NCI-H1048 (cell line): ENCODE data around the gene PORCN.
"Not testable (repeated sequence)": the region's sequence is repeated elsewhere in the genome, so short reads cannot be mapped to it uniquely, and the experiment has no call there.

Experiments used
- DNase-seq: peaks from one replicate; lab custom pipeline; 2025; lab: John Stamatoyannopoulos, UW

Gene PORCN

DNA sequence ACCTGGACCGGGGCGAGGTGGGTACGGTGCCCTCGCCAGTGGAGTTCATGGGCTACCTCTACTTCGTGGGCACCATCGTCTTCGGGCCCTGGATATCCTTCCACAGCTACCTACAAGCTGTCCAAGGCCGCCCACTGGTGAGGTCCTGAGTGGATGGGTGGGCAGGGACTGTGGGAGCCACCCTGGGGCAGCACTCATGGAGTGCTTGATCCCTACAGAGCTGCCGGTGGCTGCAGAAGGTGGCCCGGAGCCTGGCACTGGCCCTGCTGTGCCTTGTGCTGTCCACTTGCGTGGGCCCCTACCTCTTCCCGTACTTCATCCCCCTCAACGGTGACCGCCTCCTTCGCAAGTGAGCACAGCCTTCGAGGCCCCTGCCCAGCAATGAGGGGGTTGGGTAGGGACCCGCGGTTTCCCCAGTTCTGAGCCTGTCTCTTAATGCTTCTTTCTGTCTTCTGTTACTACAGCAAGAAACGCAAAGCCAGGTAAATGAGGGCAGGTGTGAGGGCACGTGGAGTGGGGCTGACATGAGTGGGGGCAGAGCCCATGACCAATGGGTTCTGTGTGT, 3.7 kb downstream of the PORCN start:
- no peak for DNase-seq

DNA sequence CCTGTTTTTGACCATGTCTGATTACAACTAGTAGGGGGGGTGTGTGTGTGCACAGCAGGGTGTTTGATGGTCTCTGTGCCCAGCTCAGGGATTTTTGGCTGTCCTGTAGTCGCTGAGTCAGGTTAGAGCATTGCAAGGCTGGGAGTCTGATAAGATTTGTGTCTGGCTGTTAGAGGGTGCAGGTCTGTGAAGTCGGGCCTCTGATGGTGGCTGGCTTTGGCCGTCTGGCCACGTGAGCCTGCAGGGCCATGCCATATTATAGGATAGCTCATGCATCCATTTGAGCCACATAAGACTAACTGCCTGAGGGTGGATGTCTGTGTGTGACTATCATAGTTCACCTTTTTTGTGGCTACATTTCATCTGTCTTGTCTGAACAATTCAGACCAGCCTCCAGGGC, 4.9 kb downstream of the PORCN start:
- no peak for DNase-seq

DNA sequence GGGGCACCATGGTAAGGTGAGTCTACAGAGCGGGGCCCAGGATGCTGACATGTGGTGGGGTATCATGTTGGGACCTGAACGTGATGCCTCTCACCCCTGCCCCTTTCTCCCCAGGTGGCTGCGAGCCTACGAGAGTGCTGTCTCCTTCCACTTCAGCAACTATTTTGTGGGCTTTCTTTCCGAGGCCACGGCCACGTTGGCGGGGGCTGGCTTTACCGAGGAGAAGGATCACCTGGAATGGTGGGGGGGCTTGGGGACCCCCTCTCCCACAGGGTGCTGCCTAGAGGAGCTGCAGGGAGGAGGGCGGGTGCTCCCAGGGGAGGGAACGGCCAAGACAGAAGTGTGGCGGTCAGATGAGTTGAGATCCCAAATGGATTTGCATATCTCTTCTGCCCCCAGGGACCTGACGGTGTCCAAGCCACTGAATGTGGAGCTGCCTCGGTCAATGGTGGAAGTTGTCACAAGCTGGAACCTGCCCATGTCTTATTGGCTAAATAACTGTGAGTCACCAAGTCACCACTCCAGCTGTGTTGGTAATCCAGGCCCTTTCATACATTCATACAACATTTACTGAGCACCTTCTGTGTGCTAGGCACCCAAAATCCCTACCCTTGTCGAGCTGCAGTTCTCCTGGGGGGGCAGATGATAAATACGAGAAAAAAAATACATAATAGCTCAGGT, 5.5 kb downstream of the PORCN start:
- DNase-seq = no peak

DNA sequence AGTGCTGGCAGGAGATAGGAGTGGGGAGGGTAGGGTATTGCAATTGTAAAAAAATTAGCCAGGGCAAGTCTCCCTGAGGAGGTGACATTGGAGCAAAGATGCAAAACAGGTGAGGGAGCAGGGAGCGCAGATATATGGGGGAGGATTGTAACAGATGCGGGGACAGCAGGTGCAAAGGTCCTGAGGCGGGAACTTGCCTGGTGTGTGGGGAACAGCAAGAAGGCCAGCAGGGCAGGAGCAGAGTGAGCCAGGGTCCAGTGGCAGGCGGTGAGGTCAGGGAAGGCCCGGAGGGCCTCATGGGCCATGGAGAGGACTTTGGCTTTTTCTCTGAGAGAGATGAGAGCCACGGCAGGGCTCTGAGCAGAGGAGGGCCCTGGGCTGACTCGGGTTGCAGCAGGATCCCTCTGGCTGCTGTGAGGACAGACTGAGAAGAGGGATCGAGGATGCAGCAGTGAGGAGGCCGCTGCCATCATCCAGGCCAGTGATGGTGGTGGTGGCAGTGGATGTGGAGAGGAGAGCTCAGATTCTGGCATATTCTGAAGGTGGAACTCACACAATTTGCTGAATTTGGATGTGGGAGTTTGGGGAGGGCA, 6.2 kb downstream of the PORCN start:
- DNase-seq = no peak

DNA sequence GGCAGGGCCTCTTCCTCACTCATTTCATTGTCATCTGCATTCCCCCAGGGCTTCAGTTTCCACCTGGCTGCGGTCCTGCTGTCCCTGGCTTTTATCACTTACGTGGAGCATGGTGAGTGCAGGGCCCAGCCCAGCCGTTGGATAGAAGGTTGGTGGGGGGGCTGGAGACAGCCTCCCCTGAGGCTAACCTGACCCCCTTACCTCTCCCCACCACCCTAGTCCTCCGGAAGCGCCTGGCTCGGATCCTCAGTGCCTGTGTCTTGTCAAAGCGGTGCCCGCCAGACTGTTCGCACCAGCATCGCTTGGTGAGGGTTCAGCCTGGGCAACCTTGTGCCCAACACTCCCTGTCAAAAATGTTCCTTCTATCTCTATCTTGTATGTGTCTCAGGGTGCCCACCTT, 7.0 kb downstream of the PORCN start:
- no peak for DNase-seq

DNA sequence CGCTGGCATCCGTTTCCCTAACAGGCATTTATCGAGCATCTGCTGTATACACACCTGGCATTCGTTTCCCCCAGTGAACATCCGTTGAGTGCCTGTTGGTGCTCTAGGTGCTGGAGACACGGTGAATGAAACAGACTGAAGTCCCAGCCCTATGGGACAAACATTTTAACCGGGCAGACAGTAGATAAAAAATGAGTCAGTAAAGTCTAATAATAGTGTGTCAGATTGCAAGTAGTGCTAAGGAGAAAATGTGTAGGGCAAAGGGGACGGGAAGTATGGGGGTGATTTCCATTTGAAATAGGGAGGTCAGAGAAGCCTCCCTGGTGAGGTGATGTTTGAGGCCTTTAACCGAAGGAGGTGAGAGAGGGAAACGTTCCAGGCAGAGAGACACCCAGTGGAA, 7.5 kb downstream of the PORCN start:
- DNase-seq = no peak

DNA sequence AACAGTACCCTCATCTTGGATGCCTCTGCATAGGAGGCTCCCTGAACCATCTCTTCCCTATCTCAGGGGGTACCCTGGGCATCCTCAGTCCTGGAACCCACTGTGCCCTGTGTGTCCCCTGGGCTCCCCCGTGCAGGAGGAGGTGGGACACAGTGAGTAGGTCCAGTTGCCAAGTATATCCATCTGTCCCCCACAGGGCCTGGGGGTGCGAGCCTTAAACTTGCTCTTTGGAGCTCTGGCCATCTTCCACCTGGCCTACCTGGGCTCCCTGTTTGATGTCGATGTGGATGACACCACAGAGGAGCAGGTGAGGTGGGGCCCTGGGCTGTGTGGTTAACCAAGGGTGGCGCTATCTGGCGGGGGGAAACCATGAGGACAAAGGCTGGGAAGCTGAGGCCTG, 8.2 kb downstream of the PORCN start:
- no peak for DNase-seq

DNA sequence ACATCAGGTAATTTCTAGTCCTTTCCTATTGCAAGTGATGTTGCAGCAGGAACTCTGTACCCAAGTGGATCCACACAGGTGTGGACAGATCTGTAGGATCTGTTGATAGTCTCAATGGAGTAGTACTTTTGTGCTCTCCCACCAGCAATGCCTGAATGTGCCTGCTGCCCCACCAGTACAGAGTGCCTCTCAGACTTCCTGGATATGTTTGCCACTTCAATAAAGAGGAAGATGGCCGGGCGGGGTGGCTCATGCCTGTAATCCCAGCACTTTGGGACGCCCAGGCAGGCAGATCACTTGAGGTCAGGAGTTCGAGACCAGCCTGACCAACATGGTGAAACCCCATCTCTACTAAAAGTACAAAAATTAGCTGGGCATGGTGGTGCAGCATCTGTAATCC, 10.7 kb downstream of the PORCN start:
- DNase-seq = not testable (repeated sequence)

DNA sequence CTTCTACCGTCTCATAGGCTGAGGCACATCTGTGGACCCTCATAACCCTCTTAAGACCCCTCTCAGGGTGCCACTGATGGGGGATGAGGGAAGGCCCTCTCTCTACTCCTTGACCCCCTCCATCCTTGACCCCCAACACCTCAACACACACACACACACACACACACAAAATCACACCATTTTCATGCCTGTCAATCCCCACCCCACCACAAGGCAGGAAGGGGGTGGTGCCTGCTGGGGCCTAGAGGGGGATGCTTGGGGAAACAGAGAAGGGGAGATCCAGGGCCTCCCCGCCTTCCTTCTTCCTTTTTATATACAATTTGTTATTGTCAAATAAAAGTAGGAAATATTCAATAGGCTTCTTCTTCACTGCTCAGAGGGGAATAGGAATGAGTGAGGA, 11.7 kb downstream of the PORCN start:
- DNase-seq = no peak

DNA sequence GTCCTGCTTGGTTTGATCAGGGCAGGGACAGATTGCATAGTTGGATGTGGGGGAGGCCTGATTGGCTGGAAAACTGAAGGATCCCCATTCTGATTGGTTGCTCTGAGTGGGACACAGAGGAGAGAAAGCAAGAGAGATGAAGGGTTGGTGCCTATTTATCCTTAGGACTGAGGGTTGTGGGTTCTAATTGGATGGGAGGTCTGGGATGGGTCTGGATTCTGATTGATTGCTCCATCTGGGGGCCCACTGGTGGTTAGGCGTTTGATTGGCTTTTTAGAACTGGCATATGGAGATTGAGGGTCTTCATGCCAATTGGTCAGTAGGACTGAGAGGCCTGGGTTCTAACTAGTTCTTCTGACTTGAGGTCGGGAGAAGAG, 12.2 kb downstream of the PORCN start:
- no peak for DNase-seq

DNA sequence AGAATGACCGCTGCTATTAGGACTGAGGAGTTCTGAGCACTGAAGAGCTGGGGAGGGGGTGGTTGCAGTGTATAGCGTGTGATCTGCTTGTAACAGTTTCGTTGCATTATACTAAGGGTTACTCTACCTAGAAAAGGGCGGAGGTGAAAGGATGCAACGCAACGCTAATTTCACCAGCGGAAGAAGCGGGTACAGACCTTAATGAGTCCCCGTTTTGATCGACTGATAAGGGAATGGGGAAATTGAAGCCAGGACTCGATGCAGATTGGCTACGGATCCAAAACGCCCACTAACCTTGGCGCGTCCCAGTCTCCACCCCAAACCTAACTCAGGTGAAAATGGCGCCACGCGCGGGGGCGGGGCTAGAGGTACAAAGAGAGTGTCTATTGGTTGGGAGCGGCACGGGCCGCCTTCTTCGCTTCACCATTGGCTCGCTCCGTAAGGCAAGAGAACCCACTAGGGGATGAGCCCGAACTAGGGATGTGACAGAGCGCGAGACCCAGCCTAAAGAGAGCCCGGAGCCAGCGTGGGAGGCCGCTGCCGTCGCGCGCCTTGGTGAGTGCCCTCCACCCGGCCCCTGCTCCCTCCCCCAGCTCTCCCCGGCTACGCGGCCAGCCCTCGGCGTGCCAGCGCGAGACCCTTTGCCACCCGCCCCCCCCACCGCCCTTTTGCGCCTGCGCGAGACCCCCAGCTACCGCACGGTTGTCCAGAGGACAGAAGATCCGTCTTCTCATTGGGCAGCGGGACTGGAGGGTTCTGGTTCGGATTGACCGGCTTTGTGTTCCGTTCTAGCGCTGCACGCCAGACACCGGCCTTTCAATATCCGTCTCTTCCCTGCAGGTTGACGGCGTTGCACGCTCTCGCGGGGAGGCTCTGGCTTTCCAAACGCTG, 12.8 kb downstream of the PORCN start, which contains the start of gene EBP:
Gene EBP, plus strand, starts transcription at position 456 of the 891 bp plus-strand sequence. CDS start 1,964 bp downstream, outside the sequence.
- peak; percentile 38 for DNase-seq

DNA sequence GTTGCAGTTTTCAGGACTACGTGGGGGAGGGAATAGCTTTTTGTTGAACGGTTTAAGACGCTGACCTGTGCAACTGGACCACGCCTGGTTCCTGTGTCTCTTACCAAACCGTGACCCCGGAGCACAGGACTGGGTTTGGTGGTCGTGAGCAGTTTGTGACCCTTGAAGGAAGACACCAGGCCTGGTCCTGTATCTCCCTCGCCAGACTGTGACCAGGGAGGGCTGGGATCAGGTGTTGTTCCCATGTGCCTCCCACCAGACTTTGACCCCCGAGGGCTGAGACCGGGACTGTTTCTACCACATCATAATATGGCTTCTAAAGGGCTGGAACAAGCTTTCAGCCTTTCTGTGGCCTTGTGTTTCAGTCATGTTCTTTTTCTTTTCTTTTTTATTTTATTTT, 13.5 kb downstream of the PORCN start:
- DNase-seq = no peak

DNA sequence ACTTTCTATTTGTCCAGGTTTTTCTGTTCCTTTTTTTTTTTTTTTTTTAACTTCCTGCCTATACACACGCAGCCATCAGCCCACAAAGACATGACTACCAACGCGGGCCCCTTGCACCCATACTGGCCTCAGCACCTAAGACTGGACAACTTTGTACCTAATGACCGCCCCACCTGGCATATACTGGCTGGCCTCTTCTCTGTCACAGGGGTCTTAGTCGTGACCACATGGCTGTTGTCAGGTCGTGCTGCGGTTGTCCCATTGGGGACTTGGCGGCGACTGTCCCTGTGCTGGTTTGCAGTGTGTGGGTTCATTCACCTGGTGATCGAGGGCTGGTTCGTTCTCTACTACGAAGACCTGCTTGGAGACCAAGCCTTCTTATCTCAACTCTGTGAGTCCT, 14.9 kb downstream of the PORCN start:
- DNase-seq = no peak

DNA sequence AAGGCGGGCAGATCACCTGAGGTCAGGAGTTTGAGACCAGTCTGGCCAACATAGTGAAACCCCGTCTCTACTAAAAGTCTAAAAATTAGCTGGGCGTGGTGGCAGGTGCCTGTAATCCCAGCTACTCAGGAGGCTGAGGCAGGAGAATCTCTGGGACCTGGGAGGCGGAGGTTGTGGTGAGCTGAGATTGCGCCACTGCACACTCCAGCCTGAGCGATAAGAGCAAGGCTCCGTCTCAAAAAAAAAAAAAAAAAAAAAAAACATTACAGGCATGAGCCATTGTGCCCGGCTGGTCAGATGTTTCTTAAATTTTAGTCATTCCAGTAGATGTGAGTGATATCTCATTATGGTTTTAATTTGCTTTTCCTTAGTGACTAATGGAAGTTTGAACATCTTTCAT, 17.1 kb downstream of the PORCN start:
- not testable (repeated sequence) for DNase-seq

DNA sequence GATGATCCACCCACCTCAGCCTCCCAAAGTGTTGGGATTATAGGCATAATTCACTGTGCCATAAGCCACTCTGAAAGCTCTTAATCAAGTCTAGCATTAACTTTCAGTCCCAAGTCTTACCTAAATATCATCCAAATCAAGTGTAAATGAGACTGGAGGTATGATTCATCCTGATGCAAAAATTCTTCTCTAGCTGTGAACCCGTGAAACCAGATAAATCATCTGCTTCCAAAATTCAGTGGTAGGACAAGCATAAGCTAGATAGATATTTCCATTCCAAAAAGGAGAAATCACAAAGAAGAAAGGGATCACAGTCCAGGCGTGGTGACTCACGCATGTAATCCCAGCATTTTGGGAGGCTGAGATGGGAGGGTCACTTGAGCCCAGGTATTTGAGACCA, 21.9 kb downstream of the PORCN start:
- no peak for DNase-seq

DNA sequence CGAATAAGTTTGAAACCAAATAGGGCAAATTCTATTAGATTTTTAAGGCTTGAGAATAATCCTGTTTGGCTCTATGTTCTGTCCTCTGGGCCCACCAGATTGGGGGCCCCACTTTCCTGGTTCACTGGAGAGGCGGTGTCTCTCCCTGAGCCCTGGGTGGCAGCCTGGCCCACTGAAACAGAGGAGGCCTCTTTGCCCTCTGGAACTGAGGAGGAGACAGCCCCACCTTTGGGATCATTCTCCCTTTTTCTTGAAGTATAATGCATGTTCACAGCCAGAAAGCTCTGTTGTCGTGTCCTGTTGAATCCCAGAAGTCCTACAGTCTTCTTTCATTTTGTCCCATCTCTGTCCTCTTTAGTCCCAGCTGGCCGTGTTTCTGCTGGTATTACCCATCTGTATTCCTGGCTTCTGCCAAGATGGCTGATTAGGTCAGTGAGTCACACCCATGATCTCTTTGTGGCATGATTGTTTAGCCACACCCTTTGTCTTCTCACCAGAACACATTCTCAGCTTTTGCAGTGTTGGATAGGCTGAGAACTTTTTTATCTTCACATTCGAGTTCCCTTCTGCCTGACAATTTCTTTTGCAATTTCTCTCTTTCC, 22.7 kb downstream of the PORCN start:
- no peak for DNase-seq

DNA sequence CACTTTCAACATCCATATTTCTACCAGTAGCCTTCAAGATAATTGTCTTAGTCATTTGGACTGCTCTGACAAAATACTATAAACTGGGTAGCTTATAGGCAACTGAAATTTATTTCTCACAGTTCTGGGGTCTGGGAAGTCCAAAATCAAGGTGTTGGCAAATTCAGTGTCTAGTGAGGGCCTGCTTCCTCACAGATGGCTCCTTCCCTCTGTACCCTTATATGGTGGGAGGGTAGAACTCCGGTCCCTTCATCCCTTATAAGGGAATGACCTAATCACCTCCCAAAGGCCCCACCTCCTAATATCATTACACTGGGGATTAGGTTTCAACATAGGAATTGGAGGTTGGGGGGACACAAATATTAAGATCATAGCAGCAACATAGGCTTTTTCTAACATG, 23.4 kb downstream of the PORCN start:
- no peak for DNase-seq

DNA sequence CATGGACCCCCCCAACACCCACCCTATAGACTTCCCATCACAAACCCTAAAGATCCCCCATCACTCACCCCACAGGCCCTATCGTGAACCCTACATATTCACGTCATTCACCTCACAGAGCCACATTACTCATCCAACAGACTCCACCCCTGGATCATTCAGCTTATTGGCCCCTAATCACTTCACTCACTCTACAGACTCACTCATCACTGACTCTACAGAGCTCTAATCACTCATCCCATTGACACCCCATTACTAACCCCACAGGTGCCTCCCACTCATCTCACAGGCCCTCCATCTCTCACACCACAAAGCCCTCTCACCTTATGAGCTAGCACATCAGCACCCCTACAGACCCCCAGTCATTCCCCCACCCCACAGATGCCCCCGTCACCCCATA, 24.4 kb downstream of the PORCN start:
- no peak for DNase-seq

DNA sequence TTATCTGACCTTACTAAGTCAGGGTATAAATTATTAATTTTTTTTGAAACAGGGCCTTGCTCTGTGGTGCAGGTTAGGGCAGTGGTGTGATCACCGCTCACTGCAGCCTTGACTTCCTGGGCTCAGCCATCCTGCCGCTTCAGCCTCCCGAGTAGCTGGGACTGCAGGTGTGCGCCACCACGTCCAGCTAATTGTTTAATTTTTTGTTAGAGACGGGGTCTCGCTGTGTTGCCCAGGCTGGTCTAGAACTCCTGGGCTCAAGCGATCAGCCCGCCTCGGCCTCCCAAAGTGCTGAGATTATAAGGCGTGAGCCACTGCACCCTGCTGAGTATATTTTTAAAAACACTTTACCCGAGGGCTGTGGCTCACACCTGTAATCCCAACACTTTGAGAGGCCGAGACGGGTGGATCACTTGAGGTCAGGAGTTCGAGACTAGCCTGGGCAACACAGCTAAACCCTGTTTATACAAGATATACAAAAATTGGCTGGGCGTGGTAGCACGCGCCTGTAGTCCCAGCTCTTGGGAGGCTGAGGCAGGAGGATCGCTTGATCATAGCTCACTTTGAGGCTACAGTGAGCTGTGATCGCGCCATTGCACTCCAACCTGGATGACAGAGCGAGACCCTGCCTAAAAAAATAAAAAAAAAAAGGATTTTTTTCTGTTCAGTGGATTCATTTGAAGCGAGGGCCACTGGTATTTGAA, 30.0 kb downstream of the PORCN start:
- DNase-seq = no peak

DNA sequence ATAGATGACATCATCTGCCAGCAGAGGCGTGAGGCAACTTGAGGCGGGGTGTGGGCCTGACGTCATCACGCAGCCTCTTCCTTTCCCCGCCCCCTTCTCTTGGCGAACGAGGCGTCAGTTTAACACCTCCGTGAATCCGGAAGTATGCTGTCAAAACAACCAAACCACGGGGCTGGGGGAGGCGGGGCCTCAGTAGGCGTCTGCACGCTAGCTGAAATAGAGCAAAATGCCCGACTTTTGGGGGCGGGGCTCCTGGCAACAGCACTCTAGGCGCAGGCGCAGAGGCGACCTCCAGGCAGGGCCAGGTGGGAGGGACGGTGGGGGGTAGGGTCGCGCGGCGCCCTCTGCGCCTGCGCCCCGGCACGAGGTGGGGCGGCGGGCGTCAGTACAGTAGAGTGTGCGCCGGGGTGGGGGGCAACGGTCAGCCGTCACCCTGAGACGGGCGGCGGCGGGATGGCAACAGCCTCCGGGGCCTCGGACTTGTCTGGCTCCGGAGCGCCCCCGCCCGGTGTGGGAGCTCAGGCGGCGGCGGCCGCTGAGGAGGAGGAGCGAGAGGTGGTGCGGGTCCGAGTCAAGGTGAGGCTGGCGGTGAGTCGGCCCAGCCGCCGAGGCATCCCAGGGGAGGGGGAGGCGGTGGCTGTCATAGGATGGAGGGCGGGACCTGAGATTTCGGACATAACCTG, 30.7 kb downstream of the PORCN start, which contains the start of gene TBC1D25:
Gene TBC1D25, plus strand, starts transcription at position 370 of the 683 bp plus-strand sequence. Its CDS starts 84 bp downstream, at position 454.
- peak; percentile 92 for DNase-seq

DNA sequence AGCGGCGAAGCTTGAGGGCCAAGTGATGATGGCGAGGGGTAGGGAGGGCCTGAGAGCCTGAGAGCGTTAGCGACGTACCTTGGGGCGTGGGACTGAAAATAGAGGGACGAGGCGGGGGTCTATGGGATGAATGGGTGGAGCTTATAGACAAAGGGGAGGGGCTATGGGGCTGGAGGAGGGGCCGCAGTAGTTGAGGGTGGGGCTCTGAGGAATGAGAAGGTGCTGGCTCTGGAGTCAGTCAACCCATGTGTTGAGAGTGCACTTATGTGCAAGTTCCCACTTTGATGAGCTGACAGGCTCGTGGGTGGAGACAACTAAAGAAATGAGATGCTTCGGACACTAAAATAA, 31.2 kb downstream of the PORCN start:
- no peak for DNase-seq
